Measurements from ENCODE around the gene PTPN18.

- TF ChIP-seq CTCF (IDR thresholded peaks at IDR 0.05) (no peak), EZH2 (IDR thresholded peaks at IDR 0.05; ENCODE audit: borderline replicate concordance, insufficient read depth, low read depth, low read length, poor library complexity, severe bottlenecking) (no peak)
Measured at GRCh38 chr2:130338793-130339345, 17.0 kb upstream of the PTPN18 start.
